ENCODE measurements around the gene ZKSCAN5. TPM values are rescaled to one million over a fixed set of nuclear protein-coding genes. Genes with fewer than 3 reads are reported as not detected.

ZKSCAN5 gene
- total and polyA plus RNA-seq, 2 donors (not counting 1 experiment from before 2014, with no cell fraction given), result 9.6 to 17.5 TPM

DNA sequence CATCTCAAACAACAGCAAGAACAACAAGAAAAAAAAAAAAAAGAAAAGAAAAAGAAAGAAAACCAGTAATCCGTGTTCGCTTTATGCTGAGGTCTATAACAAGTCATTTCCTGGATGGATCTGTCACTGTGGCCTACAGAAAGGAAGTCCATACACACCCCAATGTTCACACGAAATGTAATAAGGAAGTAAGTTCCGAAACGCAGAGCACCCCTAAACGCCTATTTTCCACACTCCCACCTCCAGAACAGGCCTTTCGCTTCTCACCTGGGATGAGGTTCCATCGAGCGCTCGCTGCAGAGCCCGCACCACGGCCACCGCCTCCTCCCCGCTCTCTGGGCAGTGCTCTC, 5.1 kb upstream of the ZKSCAN5 start:
- peaks cover 45% of the 10 kb centered on the region for H3K79me2 ChIP-seq (ENCODE audit: control insufficient read depth, insufficient read depth, low read length)
- H3K27me3 ChIP-seq (ENCODE audit: control insufficient read depth, insufficient read depth, low read length), result no peaks in the 10 kb centered on the region
- no peak for DNase-seq (ENCODE audit: low read depth in 2 of 2)
- H3K27ac ChIP-seq (ENCODE audit: insufficient read depth, low read length), result peak overlapping the region; percentile 98
- peak overlapping the region; percentile 93 to 99 (median 99) for H3K4me3 ChIP-seq (replicated peaks in 1 of 4; ENCODE audit: control extremely low read depth in 1 of 4, insufficient read depth in 1 of 4, low read depth in 3 of 4, low read length in 4 of 4)
- peaks cover 9% of the 10 kb centered on the region for H3K36me3 ChIP-seq (ENCODE audit: control insufficient read depth, insufficient read depth, low read length)
- no peaks in the 10 kb centered on the region for H3K9me3 ChIP-seq (ENCODE audit: control insufficient read depth, insufficient read depth, low read depth, low read length)
- H3K4me2 ChIP-seq (ENCODE audit: extremely low read depth, insufficient read depth, low read length), result peak overlapping the region; percentile 42
- peak overlapping the region; percentile 95 for H3K9ac ChIP-seq (ENCODE audit: insufficient read depth, low read length)
- H3K4me1 ChIP-seq (ENCODE audit: control insufficient read depth, extremely low read depth, insufficient read depth, low read length), result peaks cover 3% of the 10 kb centered on the region
- TF ChIP-seq EZH2 (IDR thresholded peaks at IDR 0.05; ENCODE audit: low read length, missing control alignments), result no peak
- TF ChIP-seq CTCF (conservative IDR thresholded peaks at IDR 0.05 in 1 of 2, IDR thresholded peaks at IDR 0.05 in 1 of 2; ENCODE audit: low read depth in 1 of 2, low read length in 2 of 2), result no peak
- no peaks in the 10 kb centered on the region for H4K20me1 ChIP-seq (ENCODE audit: control insufficient read depth, extremely low read depth, insufficient read depth, low read length)
- H2AFZ ChIP-seq (ENCODE audit: low read length), result no peak overlapping the region

DNA sequence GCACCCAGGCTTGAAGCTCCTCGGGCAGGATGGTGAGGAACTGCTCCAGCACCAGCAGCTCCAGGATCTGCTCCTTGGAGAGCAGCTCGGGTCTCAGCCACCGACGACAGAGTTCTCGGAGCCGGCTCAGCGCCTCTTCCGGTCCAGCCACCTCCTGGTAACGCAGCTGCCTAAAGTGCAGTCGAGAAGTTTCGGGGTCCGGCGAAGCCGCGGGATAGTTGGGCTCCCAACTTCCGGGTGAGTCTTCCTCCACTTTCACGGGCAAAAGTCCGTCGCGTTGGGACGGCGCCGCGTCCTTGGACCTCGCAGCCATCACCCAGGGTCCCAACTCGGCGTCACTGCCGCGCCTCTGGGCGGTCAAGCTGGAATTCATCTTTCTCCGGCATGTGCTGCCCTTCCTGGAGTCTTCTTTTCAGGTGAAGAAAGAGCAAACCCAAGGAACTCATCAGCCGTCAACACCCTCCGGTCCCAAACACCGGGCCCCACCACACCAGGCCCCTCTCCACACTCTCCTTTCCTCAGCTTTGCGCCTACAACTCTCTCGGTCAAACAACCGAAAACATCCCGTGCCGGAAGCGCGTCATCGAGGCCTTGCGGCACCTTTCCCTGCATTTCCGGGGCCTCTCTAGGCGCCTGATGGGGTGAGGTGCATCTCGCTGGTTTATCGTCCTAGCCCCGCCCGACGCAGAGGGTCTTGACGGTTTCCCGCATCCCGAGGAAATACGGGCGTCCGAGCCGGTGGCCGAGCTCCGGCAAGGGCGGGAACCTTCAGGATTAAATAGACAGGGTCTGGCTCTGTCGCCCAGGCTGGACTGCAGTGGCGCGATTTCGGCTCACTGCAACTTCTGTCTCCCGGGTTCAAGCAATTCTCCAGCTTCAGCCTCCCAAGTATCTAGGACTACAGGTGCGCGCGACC, 4.5 kb upstream of the ZKSCAN5 start, which contains the start of gene ZNF394:
Gene ZNF394 (minus strand): TSS at position 561 of the 916 bp plus-strand sequence. CDS start 188 bp downstream, at position 373.
- H3K4me1 ChIP-seq (ENCODE audit: control insufficient read depth, extremely low read depth, insufficient read depth, low read length), result peaks cover 3% of the 10 kb centered on the region

More for the DNA sequence above, 4.5 kb upstream of the ZKSCAN5 start, which contains the start of gene ZNF394:
- TF ChIP-seq EZH2 (IDR thresholded peaks at IDR 0.05; ENCODE audit: low read length, missing control alignments), result no peak
- no peak for TF ChIP-seq CTCF (conservative IDR thresholded peaks at IDR 0.05 in 1 of 2, IDR thresholded peaks at IDR 0.05 in 1 of 2; ENCODE audit: low read depth in 1 of 2, low read length in 2 of 2)
- Histone ChIP-seq H3K36me3 (ENCODE audit: control insufficient read depth, insufficient read depth, low read length) (peaks cover 9% of the 10 kb centered on the region), H3K27ac (ENCODE audit: insufficient read depth, low read length) (peak within 1 kb of the TSS; percentile 98), H2AFZ (ENCODE audit: low read length) (peak within 1 kb of the TSS; percentile 79), H3K9ac (ENCODE audit: insufficient read depth, low read length) (peak within 1 kb of the TSS; percentile 95), H3K79me2 (ENCODE audit: control insufficient read depth, insufficient read depth, low read length) (peaks cover 45% of the 10 kb centered on the region), H3K9me3 (ENCODE audit: control insufficient read depth, insufficient read depth, low read depth, low read length) (no peaks in the 10 kb centered on the region), H3K4me2 (ENCODE audit: extremely low read depth, insufficient read depth, low read length) (peak within 1 kb of the TSS; percentile 42), H4K20me1 (ENCODE audit: control insufficient read depth, extremely low read depth, insufficient read depth, low read length) (no peaks in the 10 kb centered on the region), H3K27me3 (ENCODE audit: control insufficient read depth, insufficient read depth, low read length) (no peaks in the 10 kb centered on the region), H3K4me3 (replicated peaks in 1 of 4; ENCODE audit: control extremely low read depth in 1 of 4, insufficient read depth in 1 of 4, low read depth in 3 of 4, low read length in 4 of 4) (peak within 1 kb of the TSS; percentile 93 to 99 (median 99))
- peak; percentile 92 to 94 for DNase-seq (ENCODE audit: low read depth in 2 of 2)
